Fibroblast of the aortic adventitia (primary cell): ENCODE results near the gene KCNQ1. TPM values are rescaled to one million over a fixed set of nuclear protein-coding genes. Genes with fewer than 3 reads are reported as not detected.

Source experiments
- DNase-seq: peaks from one replicate; pipeline ENCODE4 v3.0.0-alpha.2; 2010; ENCODE audit warnings: low read depth
- H3K4me3 ChIP-seq: 2 replicates; pipeline ENCODE4 v1.5.1; 2011; ENCODE audit warnings: low read depth, mild to moderate bottlenecking, control low read depth, low read length, moderate library complexity
- CTCF ChIP-seq: IDR thresholded peaks from 2 replicates; pipeline ENCODE4 v1.5.1; 2011; ENCODE audit warnings: mild to moderate bottlenecking, low read length, control low read depth, inconsistent platforms; ENCODE audit not compliant: insufficient read depth
- total RNA-seq: library from RNA; depleted of rRNA; stranded (reverse); fragments of >200 nt; gene quantifications from 2 replicates; pipeline ENCODE4 v1.2.3, GENCODE V29; 2012; ENCODE audit warnings: low replicate concordance

Gene KCNQ1
- total RNA-seq, 1 donor: not detected

- H3K4me3 ChIP-seq: no peak overlapping the region
- DNase-seq: no peak
- no peak for TF ChIP-seq CTCF
Measured at GRCh38 chr11:2572491-2573239, 127.9 kb downstream of the KCNQ1 start.

- TF ChIP-seq CTCF: no peak
- H3K4me3 ChIP-seq: no peak overlapping the region
- DNase-seq: no peak
Measured at GRCh38 chr11:2573240-2574042, 128.6 kb downstream of the KCNQ1 start.

GRCh38 chr11:2574043-2574552, 129.3 kb downstream of the KCNQ1 start:
- no peak for DNase-seq
- no peak for TF ChIP-seq CTCF
- H3K4me3 ChIP-seq: no peak overlapping the region

- no peak overlapping the region for H3K4me3 ChIP-seq
- TF ChIP-seq CTCF: no peak
- DNase-seq: no peak
Measured at GRCh38 chr11:2574553-2575535, 130.0 kb downstream of the KCNQ1 start.

GRCh38 chr11:2575591-2576051, 130.8 kb downstream of the KCNQ1 start:
- no peak for TF ChIP-seq CTCF
- no peak overlapping the region for H3K4me3 ChIP-seq
- no peak for DNase-seq

- H3K4me3 ChIP-seq: no peak overlapping the region
- no peak for DNase-seq
- TF ChIP-seq CTCF: no peak
Measured at GRCh38 chr11:2576111-2576510, 131.3 kb downstream of the KCNQ1 start.
